ENCODE results near the gene ACOT4.
"Not testable (repeated sequence)": the region's sequence is repeated elsewhere in the genome, so short reads cannot be mapped to it uniquely, and the experiment has no call there.

The ACOT4 gene

GRCh38 chr14:73591690-73592449, at the start of gene ACOT4:
ACOT4 (plus strand) TSS chr14:73591873; CDS start chr14:73591960, 87 bp downstream.
- no peak for DNase-seq (ENCODE audit: extremely low read depth in 1 of 2, low read depth in 1 of 2)

DNA sequence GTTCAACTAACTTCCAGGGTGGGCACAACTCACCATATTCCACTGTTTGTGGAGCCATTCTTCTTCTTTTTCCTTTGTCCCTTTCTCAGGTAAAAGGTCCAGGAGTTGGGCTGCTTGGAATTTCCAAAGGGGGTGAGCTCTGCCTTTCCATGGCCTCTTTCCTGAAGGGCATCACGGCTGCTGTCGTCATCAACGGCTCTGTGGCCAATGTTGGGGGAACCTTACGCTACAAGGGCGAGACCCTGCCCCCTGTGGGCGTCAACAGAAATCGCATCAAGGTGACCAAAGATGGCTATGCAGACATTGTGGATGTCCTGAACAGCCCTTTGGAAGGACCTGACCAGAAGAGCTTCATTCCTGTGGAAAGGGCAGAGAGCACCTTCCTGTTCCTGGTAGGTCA, 48.7 kb upstream of the ACOT4 start:
- not testable (repeated sequence) for DNase-seq (ENCODE audit: extremely low read depth in 1 of 2, low read depth in 1 of 2)

- not testable (repeated sequence) for DNase-seq (ENCODE audit: extremely low read depth in 1 of 2, low read depth in 1 of 2)
Observed at GRCh38 chr14:73545353-73545752, 46.3 kb upstream of the ACOT4 start.

DNA sequence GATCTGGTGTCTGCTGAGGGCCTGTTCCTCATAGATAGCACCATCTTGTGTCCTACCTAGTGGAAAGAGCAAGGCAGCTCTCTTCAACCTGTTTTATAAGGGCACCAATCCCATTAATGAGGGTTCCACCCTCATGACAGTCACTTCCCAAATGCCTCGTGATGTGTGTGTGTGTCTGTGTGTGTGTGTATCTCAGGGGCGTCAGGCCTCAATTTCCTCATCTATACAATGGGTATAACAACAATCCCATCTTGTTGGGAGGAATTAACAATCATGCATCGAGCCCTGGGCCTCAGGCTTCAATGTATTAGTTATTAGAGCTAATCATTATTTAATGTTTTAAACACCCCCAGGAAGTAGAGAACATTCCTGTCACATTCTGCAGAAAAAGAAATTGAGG, 42.6 kb upstream of the ACOT4 start:
- not testable (repeated sequence) for DNase-seq (ENCODE audit: extremely low read depth in 1 of 2, low read depth in 1 of 2)

DNA sequence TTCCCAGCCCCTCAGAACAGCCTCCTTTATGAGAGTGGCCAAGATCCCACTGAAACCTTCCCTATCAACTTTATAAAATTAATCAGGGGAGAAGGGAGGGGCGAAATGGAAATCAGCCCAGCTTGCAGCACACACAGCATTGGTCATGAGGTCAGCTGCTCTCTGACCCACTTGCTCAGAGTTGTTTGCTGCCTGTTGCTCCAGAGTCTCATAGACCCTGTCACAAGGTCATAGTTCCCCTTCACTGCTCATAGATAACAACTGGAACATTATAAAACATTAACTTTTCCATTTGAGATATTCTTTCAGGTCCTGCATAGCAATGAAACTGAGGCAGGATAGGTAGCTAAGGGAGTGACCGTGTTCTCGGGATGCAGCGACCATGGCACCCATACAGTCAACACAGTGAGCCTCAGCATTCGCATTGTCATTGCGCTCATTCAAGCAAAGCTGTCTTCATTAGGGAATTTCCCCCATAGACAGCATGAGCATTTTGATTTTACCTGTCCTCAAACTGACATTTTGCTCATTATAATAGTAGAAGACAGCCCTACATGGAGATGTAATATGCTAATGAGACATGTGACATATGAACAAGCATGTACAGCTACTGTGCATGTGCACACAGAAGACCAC, 41.7 kb upstream of the ACOT4 start:
- not testable (repeated sequence) for DNase-seq (ENCODE audit: extremely low read depth in 1 of 2, low read depth in 1 of 2)

- DNase-seq (ENCODE audit: extremely low read depth in 1 of 2, low read depth in 1 of 2), result no peak
Observed at GRCh38 chr14:73553845-73554244, 37.8 kb upstream of the ACOT4 start.

DNA sequence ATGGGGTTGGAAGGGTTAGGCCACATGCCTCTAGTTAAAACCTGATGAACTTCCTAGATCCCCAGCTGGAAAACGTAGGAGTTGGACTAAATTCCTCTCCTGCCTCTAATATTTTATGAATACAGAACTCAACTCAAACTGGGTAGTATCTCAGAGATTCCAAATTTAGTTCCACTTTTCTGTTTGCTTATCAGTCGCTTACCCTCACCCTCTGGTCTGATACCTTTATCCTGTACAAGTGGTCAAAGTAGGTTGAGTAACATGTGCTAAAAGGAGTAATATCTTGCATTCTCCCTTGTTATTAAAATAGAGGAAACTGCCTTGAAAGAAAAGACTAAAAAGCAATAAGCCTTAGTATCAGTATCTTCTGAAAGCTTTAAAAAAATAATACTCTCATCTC, 34.5 kb upstream of the ACOT4 start:
- not testable (repeated sequence) for DNase-seq (ENCODE audit: extremely low read depth in 1 of 2, low read depth in 1 of 2)

DNA sequence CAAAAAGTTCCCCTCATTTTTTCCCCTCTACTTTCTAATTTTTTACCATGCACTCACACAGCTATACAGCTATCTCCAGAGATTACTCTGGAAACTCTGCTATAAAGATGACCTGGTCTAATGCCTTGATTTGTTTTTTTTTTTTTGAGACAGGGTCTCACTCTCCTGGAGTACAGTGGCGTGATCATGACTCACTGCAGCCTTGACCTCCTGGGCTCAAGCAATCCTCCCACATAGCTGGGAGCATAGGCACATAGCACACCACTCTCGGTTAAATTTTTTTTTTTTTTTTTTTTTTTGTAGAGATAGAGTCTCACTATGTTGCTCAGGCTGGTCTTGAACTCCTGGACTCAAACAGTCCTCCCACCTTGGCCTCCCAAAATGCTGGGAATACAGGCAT, 33.4 kb upstream of the ACOT4 start:
- DNase-seq (ENCODE audit: extremely low read depth in 1 of 2, low read depth in 1 of 2), result not testable (repeated sequence)

DNA sequence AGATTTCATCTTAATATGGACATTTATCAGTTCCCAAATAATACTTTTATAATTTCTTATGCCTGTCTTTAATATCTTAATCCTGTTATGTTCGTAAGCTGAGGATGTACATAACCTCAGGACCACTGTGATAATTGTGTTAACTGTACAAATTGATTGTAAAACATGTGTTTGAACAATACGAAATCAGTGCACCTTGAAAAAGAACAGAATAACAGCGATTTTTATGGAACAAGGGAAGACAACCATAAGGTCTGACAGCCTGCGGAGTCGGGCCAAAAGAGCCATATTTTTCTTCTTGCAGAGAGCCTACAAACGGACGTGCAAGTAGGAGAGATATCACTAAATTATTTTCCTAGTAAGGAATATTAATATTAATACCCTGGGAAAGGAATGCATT, 29.4 kb upstream of the ACOT4 start:
- not testable (repeated sequence) for DNase-seq (ENCODE audit: extremely low read depth in 1 of 2, low read depth in 1 of 2)

DNA sequence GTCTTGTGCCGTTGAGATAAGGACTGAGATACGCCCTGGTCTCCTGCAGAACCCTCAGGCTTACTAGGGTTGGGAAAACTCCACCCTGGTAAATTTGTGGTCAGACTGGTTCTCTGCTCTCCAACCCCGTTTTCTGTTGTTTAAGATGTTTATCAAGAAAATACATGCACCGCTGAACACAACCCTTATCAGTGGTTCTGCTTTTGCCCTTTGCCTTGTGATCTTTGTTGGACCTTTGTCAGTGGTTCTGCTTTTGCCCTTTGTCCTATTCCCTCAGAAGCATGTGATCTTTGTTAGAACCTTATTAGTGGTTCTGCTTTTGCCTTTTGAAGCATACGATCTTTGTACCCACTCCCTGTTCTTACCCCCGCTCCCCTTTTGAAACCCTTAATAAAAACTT, 29.0 kb upstream of the ACOT4 start:
- DNase-seq (ENCODE audit: extremely low read depth in 1 of 2, low read depth in 1 of 2), result not testable (repeated sequence)

DNA sequence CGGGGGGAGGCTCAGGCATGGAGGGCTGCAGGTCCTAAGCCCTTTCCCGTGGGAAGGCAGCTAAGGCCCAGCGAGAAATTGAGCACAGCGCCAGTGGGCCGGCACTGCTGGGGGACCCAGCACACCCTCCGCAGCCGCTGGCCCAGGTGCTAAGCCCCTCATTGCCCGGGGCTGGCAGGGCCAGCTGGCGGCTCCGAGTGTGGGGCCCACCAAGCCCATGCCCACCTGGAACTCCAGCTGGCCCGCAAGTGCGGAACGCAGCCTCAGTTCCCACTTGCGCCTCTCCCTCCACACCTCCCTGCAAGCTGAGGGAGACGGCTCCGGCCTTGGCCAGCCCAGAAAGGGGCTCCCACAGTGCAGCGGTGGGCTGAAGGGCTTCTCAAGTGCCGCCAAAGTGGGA, 25.2 kb upstream of the ACOT4 start:
- DNase-seq (ENCODE audit: extremely low read depth in 1 of 2, low read depth in 1 of 2), result not testable (repeated sequence)

GRCh38 chr14:73566935-73567334, 24.7 kb upstream of the ACOT4 start:
- DNase-seq (ENCODE audit: extremely low read depth in 1 of 2, low read depth in 1 of 2), result not testable (repeated sequence)

GRCh38 chr14:73567358-73567757, 24.3 kb upstream of the ACOT4 start:
- DNase-seq (ENCODE audit: extremely low read depth in 1 of 2, low read depth in 1 of 2), result no peak

GRCh38 chr14:73567951-73568885, 23.5 kb upstream of the ACOT4 start:
- no peak for DNase-seq (ENCODE audit: extremely low read depth in 1 of 2, low read depth in 1 of 2)

DNA sequence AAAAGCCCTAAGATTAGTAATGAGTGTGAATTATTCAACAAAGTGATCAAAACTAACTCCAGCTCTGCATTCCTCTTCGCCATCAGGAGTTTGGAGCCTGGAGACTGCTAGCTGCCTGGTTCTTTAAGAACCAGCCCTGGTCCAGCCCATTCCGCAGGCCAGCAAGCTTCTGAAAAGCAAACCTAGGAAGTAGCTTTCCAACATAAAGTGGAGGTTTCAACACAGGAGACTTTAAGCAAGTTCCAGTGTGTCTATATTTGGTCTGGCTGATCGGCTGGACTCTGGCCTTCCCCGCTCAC, 22.8 kb upstream of the ACOT4 start:
- not testable (repeated sequence) for DNase-seq (ENCODE audit: extremely low read depth in 1 of 2, low read depth in 1 of 2)

DNA sequence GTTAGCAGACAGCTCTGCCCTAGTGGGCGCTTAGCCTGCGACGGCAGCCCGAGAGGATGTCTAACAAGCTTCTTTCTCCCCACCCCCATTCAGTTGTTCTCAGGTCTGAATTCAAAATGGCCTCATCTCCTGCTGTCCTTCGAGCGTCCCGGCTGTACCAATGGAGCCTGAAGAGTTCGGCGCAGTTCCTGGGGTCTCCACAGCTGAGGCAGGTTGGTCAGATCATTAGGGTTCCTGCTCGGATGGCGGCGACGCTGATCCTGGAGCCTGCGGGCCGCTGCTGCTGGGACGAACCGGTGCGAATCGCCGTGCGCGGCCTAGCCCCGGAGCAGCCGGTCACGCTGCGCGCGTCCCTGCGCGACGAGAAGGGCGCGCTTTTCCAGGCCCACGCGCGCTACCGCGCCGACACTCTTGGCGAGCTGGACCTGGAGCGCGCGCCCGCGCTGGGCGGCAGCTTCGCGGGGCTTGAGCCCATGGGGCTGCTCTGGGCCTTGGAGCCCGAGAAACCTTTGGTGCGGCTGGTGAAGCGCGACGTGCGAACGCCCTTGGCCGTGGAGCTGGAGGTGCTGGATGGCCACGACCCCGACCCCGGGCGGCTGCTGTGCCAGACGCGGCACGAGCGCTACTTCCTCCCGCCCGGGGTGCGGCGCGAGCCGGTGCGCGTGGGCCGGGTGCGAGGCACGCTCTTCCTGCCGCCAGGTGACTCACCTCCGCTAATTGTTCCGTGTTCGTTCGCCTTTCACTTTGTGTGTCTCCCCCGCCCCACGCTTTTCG, 22.3 kb upstream of the ACOT4 start, which contains the start of gene ACOT2:
Gene ACOT2, plus strand, starts transcription at position 29 of the 774 bp plus-strand sequence. Its CDS starts 28 bp downstream, at position 57.
- peak; percentile 62 to 79 for DNase-seq (ENCODE audit: extremely low read depth in 1 of 2, low read depth in 1 of 2)

GRCh38 chr14:73570913-73571312, 20.8 kb upstream of the ACOT4 start:
- DNase-seq (ENCODE audit: extremely low read depth in 1 of 2, low read depth in 1 of 2), result peak in 1 of 2 donors; percentile 44

DNA sequence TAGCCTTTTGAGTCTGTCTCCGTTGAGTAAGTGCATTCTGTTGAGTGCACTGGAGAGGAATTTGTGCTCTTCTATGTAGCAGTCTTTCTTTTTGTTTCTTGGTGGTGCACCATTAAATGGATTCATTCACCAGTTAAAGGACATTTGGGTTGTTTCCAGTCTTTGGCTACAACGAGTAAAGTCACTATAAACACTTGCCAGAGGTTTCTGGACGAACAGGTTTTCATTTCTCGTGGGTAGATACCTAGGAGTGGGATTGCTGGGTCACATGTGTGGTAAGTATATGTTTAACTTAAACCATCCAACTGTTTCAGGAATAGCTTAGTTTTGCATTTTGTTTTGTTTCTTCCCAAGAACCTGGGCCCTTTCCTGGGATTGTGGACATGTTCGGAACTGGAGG, 18.6 kb upstream of the ACOT4 start:
- DNase-seq (ENCODE audit: extremely low read depth in 1 of 2, low read depth in 1 of 2), result not testable (repeated sequence)

DNA sequence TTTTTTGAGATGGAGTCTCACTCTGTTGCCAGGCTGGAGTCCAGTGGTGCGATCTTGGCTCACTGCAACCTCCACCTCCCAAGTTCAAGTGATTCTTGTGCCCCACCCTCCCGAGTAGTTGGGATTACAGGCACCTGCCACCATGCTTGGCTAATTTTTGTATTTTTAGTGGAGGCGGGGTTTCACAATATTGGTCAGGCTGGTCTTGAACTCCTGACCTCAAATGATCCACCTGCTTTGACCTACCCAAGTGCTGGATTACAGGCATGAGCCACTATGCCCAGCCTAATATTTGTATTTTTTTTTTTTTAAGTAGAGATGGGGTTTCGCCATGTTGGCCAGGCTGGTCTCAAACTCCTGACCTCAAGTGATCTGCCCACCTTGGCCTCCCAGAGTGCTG, 17.9 kb upstream of the ACOT4 start:
- not testable (repeated sequence) for DNase-seq (ENCODE audit: extremely low read depth in 1 of 2, low read depth in 1 of 2)

DNA sequence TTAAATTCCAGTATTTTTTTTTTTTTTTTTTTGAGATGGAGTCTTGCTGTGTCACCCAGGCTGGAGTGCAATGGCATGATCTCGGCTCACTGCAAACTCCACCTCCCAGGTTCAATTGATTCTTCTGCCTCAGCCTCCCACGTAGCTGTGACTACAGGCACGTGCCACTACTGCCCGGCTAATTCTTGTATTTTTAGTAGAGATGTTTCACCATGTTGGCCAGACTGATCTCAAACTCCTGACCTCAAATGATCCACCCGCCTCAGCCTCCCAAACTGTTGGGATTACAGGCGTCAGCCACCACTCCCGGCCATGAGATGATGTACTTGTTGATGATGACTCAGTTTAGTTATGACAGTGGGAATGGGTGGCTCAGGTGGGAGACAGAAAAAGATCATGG, 17.4 kb upstream of the ACOT4 start:
- DNase-seq (ENCODE audit: extremely low read depth in 1 of 2, low read depth in 1 of 2), result not testable (repeated sequence)

DNA sequence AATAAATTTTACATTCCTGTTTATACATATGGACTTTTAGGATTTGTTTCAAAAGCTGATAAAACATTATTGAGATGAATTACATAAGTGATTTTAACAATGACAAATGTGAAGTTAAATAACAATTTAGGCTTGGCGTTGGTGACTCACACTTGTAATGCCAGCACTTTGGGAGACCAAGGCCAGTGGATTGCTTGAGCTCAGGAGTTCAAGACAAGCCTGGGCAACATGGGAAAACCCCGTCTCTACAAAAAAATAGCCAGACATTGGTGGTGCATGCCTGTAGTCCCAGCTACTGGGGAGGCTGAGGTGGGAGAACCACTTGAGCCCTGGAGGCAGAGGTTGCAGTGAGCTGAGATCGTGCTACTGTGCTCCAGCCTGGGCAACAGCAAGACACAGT, 15.3 kb upstream of the ACOT4 start:
- DNase-seq (ENCODE audit: extremely low read depth in 1 of 2, low read depth in 1 of 2), result no peak
